Liver (tissue), 3 donors: ENCODE data around the gene BMPER.

Source experiments
- TAF1 ChIP-seq: conservative IDR thresholded peaks from 2 replicates; pipeline ENCODE4 v1.6.1; 2016; ENCODE audit warnings: antibody characterized with exemption, mild to moderate bottlenecking
- YY1 ChIP-seq: IDR thresholded peaks from 2 replicates; pipeline ENCODE4 v1.6.1; 2016; ENCODE audit warnings: antibody characterized with exemption, mild to moderate bottlenecking
- TF ChIP-seq, protein P1 (sequence below): fragments of 150-350 bp; IDR thresholded peaks from 2 replicates; pipeline ENCODE4 v1.5.1; 2017; ENCODE audit warnings: improper control_type of control experiment, low read depth, low read length; ENCODE audit not compliant: missing input control
- TF ChIP-seq, protein P2 (sequence below): IDR thresholded peaks from 2 replicates; pipeline ENCODE4 v1.6.1; 2016; ENCODE audit warnings: antibody characterized with exemption
- donor health status: healthy.
- donor health status: healthy.

DNA sequence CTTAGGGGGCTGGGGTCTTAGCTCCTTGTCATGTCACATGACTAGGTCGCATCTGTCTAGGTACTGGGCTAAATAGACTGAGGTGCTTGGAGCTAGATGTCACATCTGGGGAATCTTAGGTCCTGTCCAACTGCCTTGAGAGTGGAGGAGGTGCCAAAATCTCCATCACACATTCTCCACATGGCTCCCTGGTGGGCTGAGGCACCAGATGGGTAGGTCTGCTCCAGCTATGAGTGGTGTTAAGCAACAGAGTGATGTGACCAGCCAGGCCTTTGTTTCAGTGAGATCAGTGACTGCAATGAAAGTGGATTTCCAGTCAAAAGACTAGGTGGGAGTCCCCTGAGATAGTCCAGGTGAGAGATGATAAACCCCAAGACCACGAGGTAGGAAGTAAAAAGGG lies 251.8 kb downstream of the BMPER start:
- TF ChIP-seq, protein P1, sequence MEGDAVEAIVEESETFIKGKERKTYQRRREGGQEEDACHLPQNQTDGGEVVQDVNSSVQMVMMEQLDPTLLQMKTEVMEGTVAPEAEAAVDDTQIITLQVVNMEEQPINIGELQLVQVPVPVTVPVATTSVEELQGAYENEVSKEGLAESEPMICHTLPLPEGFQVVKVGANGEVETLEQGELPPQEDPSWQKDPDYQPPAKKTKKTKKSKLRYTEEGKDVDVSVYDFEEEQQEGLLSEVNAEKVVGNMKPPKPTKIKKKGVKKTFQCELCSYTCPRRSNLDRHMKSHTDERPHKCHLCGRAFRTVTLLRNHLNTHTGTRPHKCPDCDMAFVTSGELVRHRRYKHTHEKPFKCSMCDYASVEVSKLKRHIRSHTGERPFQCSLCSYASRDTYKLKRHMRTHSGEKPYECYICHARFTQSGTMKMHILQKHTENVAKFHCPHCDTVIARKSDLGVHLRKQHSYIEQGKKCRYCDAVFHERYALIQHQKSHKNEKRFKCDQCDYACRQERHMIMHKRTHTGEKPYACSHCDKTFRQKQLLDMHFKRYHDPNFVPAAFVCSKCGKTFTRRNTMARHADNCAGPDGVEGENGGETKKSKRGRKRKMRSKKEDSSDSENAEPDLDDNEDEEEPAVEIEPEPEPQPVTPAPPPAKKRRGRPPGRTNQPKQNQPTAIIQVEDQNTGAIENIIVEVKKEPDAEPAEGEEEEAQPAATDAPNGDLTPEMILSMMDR: no peak
- TF ChIP-seq TAF1: no peak
- TF ChIP-seq, protein P2, sequence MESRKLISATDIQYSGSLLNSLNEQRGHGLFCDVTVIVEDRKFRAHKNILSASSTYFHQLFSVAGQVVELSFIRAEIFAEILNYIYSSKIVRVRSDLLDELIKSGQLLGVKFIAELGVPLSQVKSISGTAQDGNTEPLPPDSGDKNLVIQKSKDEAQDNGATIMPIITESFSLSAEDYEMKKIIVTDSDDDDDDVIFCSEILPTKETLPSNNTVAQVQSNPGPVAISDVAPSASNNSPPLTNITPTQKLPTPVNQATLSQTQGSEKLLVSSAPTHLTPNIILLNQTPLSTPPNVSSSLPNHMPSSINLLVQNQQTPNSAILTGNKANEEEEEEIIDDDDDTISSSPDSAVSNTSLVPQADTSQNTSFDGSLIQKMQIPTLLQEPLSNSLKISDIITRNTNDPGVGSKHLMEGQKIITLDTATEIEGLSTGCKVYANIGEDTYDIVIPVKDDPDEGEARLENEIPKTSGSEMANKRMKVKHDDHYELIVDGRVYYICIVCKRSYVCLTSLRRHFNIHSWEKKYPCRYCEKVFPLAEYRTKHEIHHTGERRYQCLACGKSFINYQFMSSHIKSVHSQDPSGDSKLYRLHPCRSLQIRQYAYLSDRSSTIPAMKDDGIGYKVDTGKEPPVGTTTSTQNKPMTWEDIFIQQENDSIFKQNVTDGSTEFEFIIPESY: no peak
- no peak for TF ChIP-seq YY1
